GM12878 (cell line): ENCODE measurements around the gene SF3B6. TPM values are rescaled to one million over a fixed set of nuclear protein-coding genes. Genes with fewer than 3 reads are reported as not detected.
"Not testable (repeated sequence)": the region's sequence is repeated elsewhere in the genome, so short reads cannot be mapped to it uniquely, and the experiment has no call there.

ENCODE experiments used
- ATAC-seq: fragments of 200-7000 bp; cut with Tn5 transposase; 3 replicates; pipeline ENCODE4 v1.9.1; 2020; ENCODE audit warnings: mild to moderate bottlenecking, moderate library complexity
- BruUV-seq: library from RNA; stranded (reverse); fragments of 400-500 nt; replicated peaks from 2 replicates; lab custom pipeline; 2021; lab: Mats Ljungman, UMichigan
- CTCF ChIA-PET: fragments of 300-600 bp; sonication (Branson Sonifier 250); formaldehyde crosslinking; extraction: SDS; loops from one replicate; lab custom pipeline; 2021; ENCODE audit warnings: inconsistent platforms; lab: Yijun Ruan, JAX
- POLR2A ChIA-PET: fragments of 350-600 bp; formaldehyde crosslinking; extraction: SDS; loops from one replicate; lab custom pipeline; 2021; ENCODE audit warnings: inconsistent platforms; lab: Charles Lee
- RAD21 ChIA-PET: fragments of 300-600 bp; sonication (Branson Sonifier 250); formaldehyde crosslinking; loops from one replicate; lab custom pipeline; 2023; ENCODE audit warnings: antibody characterized with exemption; ENCODE audit not compliant: unreplicated experiment; lab: Charles Lee
- SMC1A ChIA-PET: fragments of 300-600 bp; sonication (Branson Sonifier 250); formaldehyde crosslinking; loops from one replicate; lab custom pipeline; 2023; ENCODE audit not compliant: unreplicated experiment, uncharacterized antibody; lab: Charles Lee
- DNase-seq: peaks from one replicate; pipeline ENCODE4 v3.0.0-alpha.2; 2011; ENCODE audit warnings: low read depth, low spot score
- FAIRE-seq: peaks from 3 replicates; lab custom pipeline; 2011; peaks lifted over from hg19 to GRCh38; lab: Jason Lieb, UNC
- H2AFZ ChIP-seq: 2 replicates; pipeline ENCODE4 v1.6.0; 2011; ENCODE audit warnings: low read depth, low read length, control low read depth; ENCODE audit not compliant: control insufficient read depth
- H3K27ac ChIP-seq: 2 replicates; pipeline ENCODE4 v1.5.1; 2011; ENCODE audit warnings: control low read depth; ENCODE audit not compliant: control insufficient read depth, insufficient read depth
- H3K27me3 ChIP-seq, 2 experiments: replicated peaks in 1 of 2; 2 replicates each; pipeline versions ENCODE4 v1.6.0 to v1.6.1; 2011; ENCODE audit warnings: low read length in 1 of 2; ENCODE audit not compliant: control insufficient read depth in 2 of 2, insufficient read depth in 2 of 2
- H3K36me3 ChIP-seq, 2 experiments: 2 replicates each; pipeline ENCODE4 v1.5.1; 2011; ENCODE audit warnings: low read length in 1 of 2; ENCODE audit not compliant: control insufficient read depth in 2 of 2, insufficient read depth in 2 of 2
- H3K4me1 ChIP-seq: 2 replicates; pipeline ENCODE4 v1.6.1; 2011; ENCODE audit warnings: mild to moderate bottlenecking, low read length, moderate library complexity, mixed read lengths; ENCODE audit not compliant: control insufficient read depth, insufficient read depth
- H3K4me2 ChIP-seq: 2 replicates; pipeline ENCODE4 v1.6.0; 2011; ENCODE audit warnings: control low read depth; ENCODE audit not compliant: control insufficient read depth, insufficient read depth
- H3K4me3 ChIP-seq: fragments of 200-600 bp; sonication (generic); 2 replicates; pipeline ENCODE4 v1.5.1; 2016
- H3K79me2 ChIP-seq: 2 replicates; pipeline ENCODE4 v1.6.0; 2011; ENCODE audit warnings: low read length; ENCODE audit not compliant: control insufficient read depth, insufficient read depth
- H3K9ac ChIP-seq: 2 replicates; pipeline ENCODE4 v1.8.0; 2011; ENCODE audit warnings: low read length, control low read depth, mixed read lengths; ENCODE audit not compliant: control insufficient read depth, insufficient read depth
- H3K9me3 ChIP-seq: replicated peaks from 3 replicates; pipeline ENCODE4 v1.5.1; 2011; ENCODE audit warnings: mild to moderate bottlenecking, low read length; ENCODE audit not compliant: control insufficient read depth, insufficient read depth
- H4K20me1 ChIP-seq: 2 replicates; pipeline ENCODE4 v1.6.0; 2011; ENCODE audit not compliant: control insufficient read depth, insufficient read depth
- WGBS: methylation state at CpG from one replicate; pipeline ENCODE4 v1.1.6; 2016; ENCODE audit warnings: low lambda C conversion rate; ENCODE audit not compliant: insufficient replicate concordance, insufficient coverage; ENCODE audit errors: missing lambda C conversion rate; 5-methylcytosine and 5-hydroxymethylcytosine counted together
- in situ Hi-C: fragments of 300-500 bp; cut with MboI; formaldehyde crosslinking; loops from 9 replicates; pipeline ENCODE4 v1.14.3; 2018; ENCODE audit warnings: mixed read lengths
- intact Hi-C: fragments of 100-400 bp; cut with micrococcal nuclease; formaldehyde crosslinking; loops from one replicate; pipeline ENCODE4 v1.14.2; 2022; ENCODE audit not compliant: unreplicated experiment
- polyA plus RNA-seq, 11 experiments: library from polyadenylated mRNA; depleted of rRNA in 4 of 11; unstranded in 6 of 11; stranded (reverse) in 5 of 11; fragments of >200 nt; fragmentation: Nextera tagmentation in 4 of 11; fragmentation: Illumina TruSeq in 1 of 11; extraction: Ambion mirVana in 4 of 11; extraction: Trizol in 1 of 11; gene quantifications; 1 replicate in 1 of 11; 2 replicates in 10 of 11; pipeline versions ENCODE4 v1.2.1 to v1.2.3, GENCODE V29; 2011 to 2016; ENCODE audit warnings: inconsistent platforms in 2 of 11, missing spikeins in 2 of 11, low read depth in 1 of 11
- total RNA-seq, 4 experiments: library from RNA; depleted of rRNA in 3 of 4; stranded (reverse); fragments of >200 nt in 3 of 4; fragmentation: Illumina TruSeq in 1 of 4; extraction: Trizol in 1 of 4; gene quantifications; 2 replicates each; pipeline versions ENCODE4 v1.2.1 to v1.2.3, GENCODE V29; 2013 to 2021

Gene SF3B6
- total and polyA plus RNA-seq, 10 of the 15 experiments (the other 5 are each of a cell fraction or from before 2014, with no cell fraction given): 118 to 584 (median 270) TPM

DNA sequence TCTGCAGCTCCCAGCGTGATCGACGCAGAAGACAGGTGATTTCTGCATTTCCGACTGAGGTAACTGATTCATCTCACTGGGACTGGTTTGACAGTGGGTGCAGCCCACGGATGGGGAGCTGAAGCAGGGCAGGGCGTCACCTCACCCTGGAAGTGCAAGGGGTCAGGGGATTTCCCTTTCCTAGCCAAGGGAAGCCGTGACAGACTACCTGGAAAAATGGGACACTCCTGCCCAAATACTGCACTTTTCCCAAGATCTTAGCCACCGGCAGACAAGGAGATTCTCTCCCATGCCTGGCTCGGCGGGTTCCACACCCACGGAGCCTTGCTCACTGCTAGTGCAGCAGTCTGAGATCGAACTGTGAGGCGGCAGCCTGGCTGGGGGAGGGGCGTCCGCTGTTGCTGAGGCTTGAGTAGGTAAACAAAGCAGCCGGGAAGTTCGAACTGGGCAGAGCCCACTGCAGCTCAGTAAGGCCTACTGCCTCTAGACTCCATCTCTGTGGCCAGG is 19.1 kb upstream of the SF3B6 start:
- H3K27me3 ChIP-seq, H3K9ac ChIP-seq, POLR2A ChIA-PET, in situ Hi-C loops, H3K9me3 ChIP-seq, BruUV-seq, H3K79me2 ChIP-seq, intact Hi-C loops, FAIRE-seq, DNase-seq, H2AFZ ChIP-seq, H3K36me3 ChIP-seq, H3K27ac ChIP-seq, H4K20me1 ChIP-seq, ATAC-seq, RAD21 ChIA-PET, H3K4me1 ChIP-seq, H3K4me3 ChIP-seq, CTCF ChIA-PET, H3K4me2 ChIP-seq: not testable (repeated sequence)
- WGBS: 95% methylated on average over 17 of the region's 17 CpGs
- SMC1A ChIA-PET: interaction anchor here (1.2 kb wide), 1 partner anchor 27 kb away, joined by 3 read pairs; the partner anchor contains the start of gene PFN4

DNA sequence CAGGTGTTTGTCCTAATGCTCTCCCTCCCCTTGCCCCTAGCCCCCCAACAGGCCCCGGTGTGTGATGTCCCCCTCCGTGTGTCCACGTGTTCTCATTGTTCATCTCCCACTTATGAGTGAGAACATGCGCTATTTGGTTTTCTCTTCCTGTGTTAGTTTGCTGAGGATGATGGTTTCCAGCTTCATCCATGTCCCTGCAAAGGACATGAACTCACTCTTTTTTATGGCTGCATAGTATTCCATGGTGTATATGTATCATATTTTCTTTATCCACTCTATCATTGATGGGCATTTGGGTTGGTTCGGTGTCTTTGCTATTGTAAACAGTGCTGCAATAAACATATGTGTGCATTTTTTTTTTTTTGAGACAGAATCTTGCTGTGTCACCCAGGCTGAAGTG is 17.1 kb upstream of the SF3B6 start:
- CTCF ChIA-PET, H3K4me3 ChIP-seq, H4K20me1 ChIP-seq, H2AFZ ChIP-seq, in situ Hi-C loops, H3K27me3 ChIP-seq, H3K36me3 ChIP-seq, DNase-seq, BruUV-seq, H3K4me2 ChIP-seq, H3K4me1 ChIP-seq, FAIRE-seq, H3K9ac ChIP-seq, intact Hi-C loops, H3K27ac ChIP-seq, H3K79me2 ChIP-seq, RAD21 ChIA-PET, H3K9me3 ChIP-seq, SMC1A ChIA-PET, ATAC-seq: not testable (repeated sequence)
- POLR2A ChIA-PET: interaction anchor here (1.0 kb wide), 1 partner anchor 30 kb away, joined by 5 read pairs; the partner anchor contains the start of gene PFN4
- 96% methylated on average over 2 of the region's 5 CpGs for WGBS
